Esophagus muscularis mucosa (tissue), 4 donors: ENCODE measurements around the gene TOLLIP.

Experiments used
- CTCF ChIP-seq, 3 experiments: fragments of 200-600 bp in 2 of 3; fragments of 450-650 bp in 1 of 3; sonication (generic) in 2 of 3; IDR thresholded peaks; one replicate each; pipeline ENCODE4 v1.5.1; 2017 to 2019; ENCODE audit warnings: antibody characterized with exemption in 3 of 3, mild to moderate bottlenecking in 2 of 3, moderate library complexity in 1 of 3
- EP300 ChIP-seq: sonication (generic); formaldehyde crosslinking; IDR thresholded peaks from one replicate; pipeline ENCODE4 v1.6.1; 2017; ENCODE audit warnings: antibody characterized with exemption
- POLR2A ChIP-seq: fragments of 450-650 bp; IDR thresholded peaks from one replicate; pipeline ENCODE4 v1.6.1; 2017; ENCODE audit warnings: antibody characterized with exemption, moderate library complexity, mild to moderate bottlenecking, low read depth
- POLR2AphosphoS5 ChIP-seq, 2 donors: sonication (generic); formaldehyde crosslinking; IDR thresholded peaks; one replicate each; pipeline ENCODE4 v1.6.1; 2017; ENCODE audit warnings: antibody characterized with exemption in 2 of 2

DNA sequence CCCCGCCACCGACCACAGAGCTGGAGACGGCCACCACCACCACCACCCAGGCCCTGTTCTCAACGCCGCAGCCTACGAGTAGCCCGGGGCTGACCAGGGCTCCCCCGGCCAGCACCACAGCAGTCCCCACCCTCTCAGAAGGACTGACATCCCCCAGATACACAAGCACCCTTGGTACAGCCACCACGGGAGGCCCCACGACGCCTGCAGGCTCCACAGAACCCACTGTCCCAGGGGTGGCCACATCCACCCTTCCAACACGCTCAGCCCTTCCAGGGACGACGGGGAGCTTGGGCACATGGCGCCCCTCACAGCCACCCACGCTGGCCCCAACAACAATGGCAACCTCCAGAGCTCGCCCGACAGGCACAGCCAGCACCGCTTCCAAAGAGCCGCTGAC, 67.7 kb downstream of the TOLLIP start:
- TF ChIP-seq POLR2A (no peak), CTCF (IDR thresholded peaks at IDR 0.05) (no peak), EP300 (no peak), POLR2AphosphoS5 (IDR thresholded peaks at IDR 0.05) (no peak)
